CD4-positive, alpha-beta T cell (primary cell): Measurements from ENCODE around the gene KCNIP4. TPM values are rescaled to one million over a fixed set of nuclear protein-coding genes. Genes with fewer than 3 reads are reported as not detected.

Source experiments
- ATAC-seq: fragments of 200-7000 bp; cut with Tn5 transposase; one replicate; pipeline ENCODE4 v1.10.0; 2022; ENCODE audit warnings: mild to moderate bottlenecking; ENCODE audit not compliant: poor library complexity
- CTCF ChIA-PET: fragments of 350-600 bp; sonication (Branson Sonifier 250); formaldehyde crosslinking; loops from one replicate; lab custom pipeline; 2021; ENCODE audit warnings: antibody characterized with exemption, inconsistent platforms; lab: Charles Lee
- POLR2A ChIA-PET: fragments of 350-600 bp; sonication (Branson Sonifier 250); formaldehyde crosslinking; loops from one replicate; lab custom pipeline; 2021; ENCODE audit warnings: antibody characterized with exemption, inconsistent platforms; lab: Charles Lee
- DNase-seq, 14 experiments: peaks; one replicate each; pipeline ENCODE4 v3.0.0-alpha.2; 2013 to 2020; ENCODE audit warnings: mixed read lengths in 2 of 14
- H3K27ac ChIP-seq, 2 donors: one replicate each; pipeline versions ENCODE4 v1.5.1 to v1.7.0; 2013; ENCODE audit warnings: low read length in 2 of 2, low read depth in 1 of 2, mild to moderate bottlenecking in 1 of 2
- H3K27me3 ChIP-seq, 2 experiments: 1 replicate in 1 of 2; 2 replicates in 1 of 2; pipeline versions ENCODE4 v1.6.1 to v1.7.0; 2013; ENCODE audit warnings: low read length in 2 of 2, control low read depth in 1 of 2, mild to moderate bottlenecking in 1 of 2, moderate library complexity in 1 of 2; ENCODE audit not compliant: insufficient read depth in 2 of 2, control insufficient read depth in 1 of 2
- H3K36me3 ChIP-seq: one replicate; pipeline ENCODE4 v1.6.1; 2013; ENCODE audit warnings: low read length, control low read depth; ENCODE audit not compliant: insufficient read depth
- H3K4me1 ChIP-seq: one replicate; pipeline ENCODE4 v1.6.1; 2013; ENCODE audit warnings: low read length, control low read depth; ENCODE audit not compliant: insufficient read depth
- H3K4me3 ChIP-seq: one replicate; pipeline ENCODE4 v1.5.1; 2013; ENCODE audit warnings: mild to moderate bottlenecking, low read length, moderate library complexity
- H3K9me3 ChIP-seq, 2 experiments: 1 replicate in 1 of 2; 2 replicates in 1 of 2; pipeline versions ENCODE4 v1.6.1 to v1.7.0; 2013; ENCODE audit warnings: low read length in 2 of 2, mild to moderate bottlenecking in 2 of 2, control low read depth in 1 of 2, moderate library complexity in 1 of 2; ENCODE audit not compliant: control insufficient read depth in 1 of 2, insufficient read depth in 1 of 2
- H3K27ac Mint-ChIP-seq: one replicate; pipeline ENCODE4 v1.8.0; 2020; ENCODE audit warnings: mixed read lengths
- H3K27me3 Mint-ChIP-seq: one replicate; pipeline ENCODE4 v1.8.0; 2021; ENCODE audit warnings: mixed read lengths
- H3K36me3 Mint-ChIP-seq: one replicate; pipeline ENCODE4 v1.8.0; 2021; ENCODE audit warnings: low read depth, mixed read lengths
- H3K4me1 Mint-ChIP-seq: one replicate; pipeline ENCODE4 v1.8.0; 2021; ENCODE audit warnings: low read depth, mixed read lengths
- H3K4me3 Mint-ChIP-seq: one replicate; pipeline ENCODE4 v1.8.0; 2020; ENCODE audit warnings: mild to moderate bottlenecking, mixed read lengths
- H3K9me3 Mint-ChIP-seq: one replicate; pipeline ENCODE4 v1.8.0; 2020; ENCODE audit warnings: mixed read lengths
- CTCF ChIP-seq: fragments of 200-600 bp; IDR thresholded peaks from one replicate; pipeline ENCODE4 v1.8.0; 2022; ENCODE audit warnings: antibody characterized with exemption, mild to moderate bottlenecking
- intact Hi-C, 2 experiments: fragments of 100-400 bp; cut with DNase I in 1 of 2; cut with micrococcal nuclease in 1 of 2; formaldehyde crosslinking; loops; one replicate each; pipeline versions ENCODE4 v1.15.1 to v1.9.0; 2023 to 2025; cut with DNase I, micrococcal nuclease
- total RNA-seq, 174 experiments: library from RNA in 2 of 174; stranded (reverse) in 2 of 174; gene quantifications; one replicate each; pipeline ENCODE4 v1.2.3 and lab custom pipeline; 2021 to 2026

The KCNIP4 gene
- total RNA-seq, 2 experiments from 2014 or later, result not detected

DNA sequence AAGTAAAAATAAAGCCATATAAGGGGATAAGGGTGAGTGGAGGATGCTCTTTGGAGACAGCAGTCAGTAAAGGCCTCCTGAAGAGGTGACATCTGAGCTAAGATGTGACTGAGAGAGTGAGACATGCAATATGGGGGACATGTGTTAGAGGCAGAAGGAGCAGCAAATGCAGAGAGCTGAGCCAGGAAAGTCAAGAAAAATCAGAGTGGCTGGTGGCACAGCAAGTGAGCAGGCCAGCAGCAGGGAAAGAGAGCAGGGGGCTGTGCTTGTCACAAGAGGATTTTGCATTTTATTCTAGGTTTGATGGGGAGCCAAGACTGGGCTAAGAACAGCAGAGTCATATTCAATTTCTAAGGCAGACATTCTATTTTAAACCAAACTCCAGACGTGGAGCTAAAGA, 394.5 kb downstream of the KCNIP4 start:
- intact Hi-C loops, result no loop called here
- no peaks in the 10 kb centered on the region for H3K9me3 ChIP-seq
- no peaks in the 10 kb centered on the region for H3K4me1 Mint-ChIP-seq
- POLR2A ChIA-PET, result no interaction called here
- no peak overlapping the region for H3K4me3 ChIP-seq
- ATAC-seq (no peak), DNase-seq (no peak)
- H3K27ac ChIP-seq, result no peak overlapping the region
- H3K4me3 Mint-ChIP-seq, result no peak overlapping the region
- no peaks in the 10 kb centered on the region for H3K27me3 Mint-ChIP-seq
- no peak overlapping the region for H3K27ac Mint-ChIP-seq
- H3K36me3 ChIP-seq, result no peaks in the 10 kb centered on the region
- CTCF ChIA-PET, result no interaction called here
- no peaks in the 10 kb centered on the region for H3K36me3 Mint-ChIP-seq
- no peak for TF ChIP-seq CTCF
- H3K4me1 ChIP-seq, result no peaks in the 10 kb centered on the region
- H3K27me3 ChIP-seq, result no peaks in the 10 kb centered on the region
- H3K9me3 Mint-ChIP-seq, result no peaks in the 10 kb centered on the region

DNA sequence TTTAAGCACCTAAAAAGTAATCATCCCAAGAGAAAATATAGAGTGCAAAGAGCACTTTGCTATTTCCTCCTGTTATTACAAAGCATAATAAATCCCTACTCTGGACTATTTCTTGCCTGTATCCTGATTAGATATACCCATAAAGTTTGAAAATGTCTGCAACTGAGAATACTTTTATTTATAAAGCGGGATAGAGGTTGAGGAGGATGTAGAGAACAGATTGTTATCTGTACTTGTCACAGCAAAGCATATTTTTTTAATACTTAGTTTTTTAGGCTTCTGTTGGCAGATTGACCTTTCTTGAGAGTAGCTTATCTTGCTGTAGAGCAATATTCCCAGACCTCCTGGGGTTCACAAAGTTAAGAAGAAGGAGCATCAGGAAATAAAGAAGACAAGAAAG, 396.1 kb downstream of the KCNIP4 start:
- Histone ChIP-seq H3K36me3 (no peaks in the 10 kb centered on the region), H3K27me3 (no peaks in the 10 kb centered on the region), H3K27ac (no peak overlapping the region), H3K4me3 (no peak overlapping the region), H3K9me3 (no peaks in the 10 kb centered on the region), H3K4me1 (no peaks in the 10 kb centered on the region)
- Mint-ChIP-seq H3K27ac (no peak overlapping the region), H3K4me3 (no peak overlapping the region), H3K9me3 (no peaks in the 10 kb centered on the region), H3K4me1 (no peaks in the 10 kb centered on the region), H3K36me3 (no peaks in the 10 kb centered on the region), H3K27me3 (no peaks in the 10 kb centered on the region)
- ChIA-PET CTCF (no interaction called here), POLR2A (no interaction called here)
- no peak for TF ChIP-seq CTCF
- intact Hi-C loops, result no loop called here
- ATAC-seq (no peak), DNase-seq (no peak)

DNA sequence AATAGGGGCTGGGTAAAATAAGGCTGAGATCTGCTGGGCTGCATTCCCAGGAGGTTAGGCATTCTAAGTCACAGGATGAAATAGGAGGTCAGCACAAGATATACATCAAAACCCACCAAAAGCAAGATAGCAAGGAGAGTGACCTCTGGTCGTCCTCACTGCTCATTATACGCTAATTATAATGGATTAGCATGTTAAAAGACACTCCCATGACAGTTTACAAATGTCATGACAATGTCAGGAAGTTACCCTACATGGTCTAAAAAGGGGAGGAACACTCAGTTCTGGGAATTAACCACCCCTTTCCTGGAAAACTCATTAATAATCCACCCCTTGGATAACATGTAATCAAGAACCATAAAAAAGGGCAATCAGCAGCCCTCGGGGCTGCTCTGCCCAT, 403.6 kb downstream of the KCNIP4 start:
- Mint-ChIP-seq H3K4me3 (no peak overlapping the region), H3K9me3 (peaks cover 5% of the 10 kb centered on the region), H3K27me3 (no peaks in the 10 kb centered on the region), H3K36me3 (no peaks in the 10 kb centered on the region), H3K27ac (no peak overlapping the region), H3K4me1 (no peaks in the 10 kb centered on the region)
- no peaks in the 10 kb centered on the region for H3K4me1 ChIP-seq
- POLR2A ChIA-PET, result no interaction called here
- CTCF ChIA-PET, result no interaction called here
- no peaks in the 10 kb centered on the region for H3K9me3 ChIP-seq
- no peak for ATAC-seq
- no peak for DNase-seq
- H3K27me3 ChIP-seq, result no peaks in the 10 kb centered on the region
- no peak overlapping the region for H3K27ac ChIP-seq
- H3K4me3 ChIP-seq, result no peak overlapping the region
- no peaks in the 10 kb centered on the region for H3K36me3 ChIP-seq
- no peak for TF ChIP-seq CTCF
- intact Hi-C loops, result no loop called here
